Measurements from ENCODE around the gene DTX4. TPM values are rescaled to one million over a fixed set of nuclear protein-coding genes. Genes with fewer than 3 reads are reported as not detected.
"Not testable (repeated sequence)": the region's sequence is repeated elsewhere in the genome, so short reads cannot be mapped to it uniquely, and the experiment has no call there.

DTX4 gene
- 55.3 and 79.2 TPM in 2 replicates for total RNA-seq (ENCODE audit: low replicate concordance)
- long read RNA-seq, partial matches to known transcripts, result 0 of 40 reads
- long read RNA-seq, other reads (novel, unspliced or antisense), result 39 of 40 reads

DNA sequence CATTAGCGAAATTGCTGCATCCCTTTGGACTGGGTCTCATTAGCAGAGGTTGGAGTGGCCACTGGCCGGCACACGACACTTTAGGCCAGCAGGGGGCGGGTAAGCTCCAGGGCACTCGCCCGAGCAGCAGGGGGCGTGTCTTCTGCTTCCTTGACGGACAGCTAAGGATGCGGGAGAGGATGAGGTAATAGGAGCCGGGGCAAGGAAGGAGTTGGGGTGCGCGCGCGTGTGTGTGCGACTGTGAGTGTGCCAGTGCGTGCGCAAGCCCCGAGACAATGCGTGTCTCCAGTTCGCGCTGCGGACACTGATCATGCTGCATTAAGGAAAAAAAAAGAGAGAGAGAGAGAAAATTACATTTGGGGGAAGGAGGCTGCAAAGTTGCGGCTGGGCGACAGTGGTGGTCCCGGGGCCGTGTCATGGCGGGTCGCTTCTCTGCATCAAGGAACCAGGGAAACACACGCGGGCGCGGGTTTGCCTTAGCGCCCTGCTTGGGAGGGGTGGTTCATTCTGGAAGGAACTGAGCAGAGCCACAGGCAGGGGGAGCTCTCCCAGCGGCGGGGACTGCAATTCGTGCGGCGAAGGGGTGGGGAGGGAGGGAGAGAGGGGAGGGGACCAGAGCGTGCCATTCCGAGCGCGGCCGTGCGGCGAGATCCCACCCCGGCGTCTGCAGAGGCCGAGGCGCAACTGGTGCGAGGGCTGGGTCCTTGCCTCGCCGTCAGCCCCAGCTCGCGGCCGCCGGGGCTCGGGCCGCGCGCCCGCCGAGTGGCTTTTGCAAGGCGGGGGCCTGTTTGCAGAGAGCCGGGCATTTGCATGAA is at the start of gene DTX4:
Gene DTX4, plus strand, starts transcription at position 625 of the 815 bp plus-strand sequence. CDS start 464 bp downstream, outside the sequence.
- H3K27ac Mint-ChIP-seq, result peak within 1 kb of the TSS; percentile 97
- H3K27me3 Mint-ChIP-seq, result no peaks in the 10 kb centered on the region
- peaks cover 23% of the 10 kb centered on the region for H3K4me1 Mint-ChIP-seq (ENCODE audit: unreplicated experiment)
- no peaks in the 10 kb centered on the region for H3K9me3 Mint-ChIP-seq
- peak within 1 kb of the TSS; percentile 99 for H3K4me3 Mint-ChIP-seq
- H3K36me3 Mint-ChIP-seq, result no peaks in the 10 kb centered on the region
- peak; percentile 93 for DNase-seq (ENCODE audit: extremely low spot score, unreplicated experiment)
- TF ChIP-seq, protein P1, sequence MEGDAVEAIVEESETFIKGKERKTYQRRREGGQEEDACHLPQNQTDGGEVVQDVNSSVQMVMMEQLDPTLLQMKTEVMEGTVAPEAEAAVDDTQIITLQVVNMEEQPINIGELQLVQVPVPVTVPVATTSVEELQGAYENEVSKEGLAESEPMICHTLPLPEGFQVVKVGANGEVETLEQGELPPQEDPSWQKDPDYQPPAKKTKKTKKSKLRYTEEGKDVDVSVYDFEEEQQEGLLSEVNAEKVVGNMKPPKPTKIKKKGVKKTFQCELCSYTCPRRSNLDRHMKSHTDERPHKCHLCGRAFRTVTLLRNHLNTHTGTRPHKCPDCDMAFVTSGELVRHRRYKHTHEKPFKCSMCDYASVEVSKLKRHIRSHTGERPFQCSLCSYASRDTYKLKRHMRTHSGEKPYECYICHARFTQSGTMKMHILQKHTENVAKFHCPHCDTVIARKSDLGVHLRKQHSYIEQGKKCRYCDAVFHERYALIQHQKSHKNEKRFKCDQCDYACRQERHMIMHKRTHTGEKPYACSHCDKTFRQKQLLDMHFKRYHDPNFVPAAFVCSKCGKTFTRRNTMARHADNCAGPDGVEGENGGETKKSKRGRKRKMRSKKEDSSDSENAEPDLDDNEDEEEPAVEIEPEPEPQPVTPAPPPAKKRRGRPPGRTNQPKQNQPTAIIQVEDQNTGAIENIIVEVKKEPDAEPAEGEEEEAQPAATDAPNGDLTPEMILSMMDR (conservative IDR thresholded peaks at IDR 0.05), result peak; percentile 84

DNA sequence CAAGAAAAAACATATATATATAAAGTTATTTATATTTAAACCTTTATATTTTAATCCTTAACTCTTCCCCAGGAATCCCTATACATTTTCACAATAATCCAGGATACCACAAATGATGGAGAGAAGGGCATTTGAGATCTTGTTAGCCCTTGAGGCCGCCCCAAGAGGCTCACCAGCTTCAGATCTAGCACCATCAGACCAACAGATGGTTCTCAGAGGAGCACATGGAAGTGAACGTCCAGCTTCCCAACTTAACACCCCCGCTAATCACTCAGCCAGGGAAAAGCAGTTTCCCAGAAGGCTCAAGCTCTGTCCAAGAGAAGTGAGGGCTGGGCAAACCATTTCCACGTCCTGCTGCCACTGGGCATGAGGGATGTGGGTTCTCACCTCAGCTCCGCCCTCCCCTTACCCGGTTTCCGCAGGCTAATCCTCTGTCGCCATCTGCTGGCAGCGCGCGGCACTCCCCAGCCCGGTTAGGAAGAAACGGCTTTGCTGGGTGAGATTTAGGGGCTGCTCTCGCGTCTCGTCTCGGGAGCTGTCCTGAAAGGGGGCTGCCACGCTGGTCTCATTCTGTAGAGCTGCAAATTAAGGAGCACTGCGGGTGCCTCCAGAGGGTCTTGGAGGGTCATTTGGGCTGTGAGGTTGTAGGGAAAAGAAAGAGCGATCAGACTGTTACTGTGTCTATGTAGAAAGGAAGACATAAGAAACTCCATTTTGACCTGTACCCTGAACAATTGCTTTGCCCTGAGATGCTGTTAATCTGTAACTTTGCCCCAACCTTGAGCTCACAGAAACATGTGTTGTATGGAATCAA is 36.1 kb upstream of the DTX4 start:
- H3K27me3 Mint-ChIP-seq, result no peaks in the 10 kb centered on the region
- H3K4me1 Mint-ChIP-seq (ENCODE audit: unreplicated experiment), result peaks cover 9% of the 10 kb centered on the region
- H3K27ac Mint-ChIP-seq, result peak overlapping the region; percentile 43
- H3K9me3 Mint-ChIP-seq, result peaks cover 13% of the 10 kb centered on the region
- H3K36me3 Mint-ChIP-seq, result peaks cover 14% of the 10 kb centered on the region
- H3K4me3 Mint-ChIP-seq, result peak overlapping the region; percentile 86
- TF ChIP-seq, protein P1 (conservative IDR thresholded peaks at IDR 0.05), result peak; percentile 99
- DNase-seq (ENCODE audit: extremely low spot score, unreplicated experiment), result peak; percentile 89

DNA sequence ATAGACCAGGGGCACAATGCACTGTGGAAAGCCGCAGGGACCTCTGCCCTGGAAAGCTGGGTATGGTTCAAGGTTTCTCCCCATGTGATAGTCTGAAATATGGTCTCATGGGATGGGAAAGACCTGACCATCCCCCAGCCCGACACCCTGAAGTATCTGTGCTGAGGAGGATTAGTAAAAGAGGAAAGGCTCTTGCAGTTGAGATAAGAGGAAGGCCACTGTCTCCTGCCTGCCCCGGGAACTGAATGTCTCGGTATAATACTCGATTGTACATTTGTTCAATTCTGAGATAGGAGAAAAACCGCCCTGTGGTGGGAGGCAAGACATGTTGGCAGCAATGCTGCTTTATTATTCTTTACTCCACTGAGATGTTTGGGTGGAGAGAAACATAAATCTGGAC is 35.4 kb upstream of the DTX4 start:
- H3K27me3 Mint-ChIP-seq; DNase-seq (ENCODE audit: extremely low spot score, unreplicated experiment); H3K4me1 Mint-ChIP-seq (ENCODE audit: unreplicated experiment): not testable (repeated sequence)
- peaks cover 10% of the 10 kb centered on the region for H3K36me3 Mint-ChIP-seq
- peak overlapping the region; percentile 43 for H3K27ac Mint-ChIP-seq
- H3K9me3 Mint-ChIP-seq, result peaks cover 10% of the 10 kb centered on the region
- H3K4me3 Mint-ChIP-seq, result peak overlapping the region; percentile 86

DNA sequence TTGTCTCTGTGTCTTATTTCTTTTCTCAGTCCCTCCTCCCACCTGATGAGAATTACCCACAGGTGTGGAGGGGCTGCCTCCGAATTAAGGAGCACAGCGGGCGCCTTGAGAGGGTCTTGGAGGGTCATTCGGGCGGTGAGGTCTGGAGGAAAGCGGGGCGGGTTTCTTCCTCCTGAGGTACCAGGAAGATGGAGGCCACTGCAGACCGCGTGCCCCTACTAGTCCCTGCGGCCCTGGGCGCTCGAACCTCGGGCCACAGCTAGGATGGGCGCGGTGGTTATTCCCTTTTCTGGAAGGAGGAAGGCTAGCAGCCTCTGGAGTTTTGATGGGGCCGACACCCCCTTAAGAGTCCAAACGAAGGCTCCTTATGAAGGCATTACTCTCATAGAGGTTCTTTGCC is 34.7 kb upstream of the DTX4 start:
- no peak overlapping the region for H3K4me3 Mint-ChIP-seq
- H3K36me3 Mint-ChIP-seq, result peaks cover 8% of the 10 kb centered on the region
- no peak for DNase-seq (ENCODE audit: extremely low spot score, unreplicated experiment)
- no peak overlapping the region for H3K27ac Mint-ChIP-seq
- peaks cover 8% of the 10 kb centered on the region for H3K9me3 Mint-ChIP-seq
- H3K27me3 Mint-ChIP-seq, result peaks cover 2% of the 10 kb centered on the region
- TF ChIP-seq, protein P1 (conservative IDR thresholded peaks at IDR 0.05), result no peak
- peaks cover 13% of the 10 kb centered on the region for H3K4me1 Mint-ChIP-seq (ENCODE audit: unreplicated experiment)

DNA sequence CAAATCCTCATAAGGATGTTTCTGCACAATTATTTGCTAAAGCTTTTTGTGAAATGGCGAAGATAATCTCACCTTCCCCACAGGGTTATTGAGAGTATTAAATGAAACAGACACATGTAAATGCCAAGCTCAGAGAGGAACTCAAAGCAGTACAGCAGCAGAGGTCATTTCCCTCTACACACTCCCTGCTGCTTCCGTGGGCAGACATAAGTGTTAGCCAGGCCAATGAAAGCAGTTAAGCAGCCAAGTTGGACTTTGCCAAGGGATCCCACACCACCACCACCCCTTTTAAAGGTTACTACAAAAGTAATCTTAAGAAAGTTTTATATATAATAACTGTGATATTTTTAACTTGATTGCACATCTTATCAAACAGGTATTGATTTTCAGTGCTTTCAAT is 33.3 kb upstream of the DTX4 start:
- peaks cover 22% of the 10 kb centered on the region for H3K4me1 Mint-ChIP-seq (ENCODE audit: unreplicated experiment)
- H3K4me3 Mint-ChIP-seq, result no peak overlapping the region
- TF ChIP-seq, protein P1 (conservative IDR thresholded peaks at IDR 0.05), result no peak
- DNase-seq (ENCODE audit: extremely low spot score, unreplicated experiment), result no peak
- H3K9me3 Mint-ChIP-seq, result no peaks in the 10 kb centered on the region
- H3K27me3 Mint-ChIP-seq, result peaks cover 13% of the 10 kb centered on the region
- no peaks in the 10 kb centered on the region for H3K36me3 Mint-ChIP-seq
- H3K27ac Mint-ChIP-seq, result no peak overlapping the region

Data from type B pancreatic cell (in vitro differentiated cells).